GM19467 (cell line): ENCODE results near the gene LRRC38.
"Not testable (repeated sequence)": the region's sequence is repeated elsewhere in the genome, so short reads cannot be mapped to it uniquely, and the experiment has no call there.

ENCODE experiments used
- ATAC-seq: cut with Tn5 transposase; IDR thresholded peaks from one replicate; pipeline ENCODE4 v1.9.1; 2021; ENCODE audit warnings: mild to moderate bottlenecking, moderate library complexity; ENCODE audit not compliant: unreplicated experiment

Gene LRRC38

DNA sequence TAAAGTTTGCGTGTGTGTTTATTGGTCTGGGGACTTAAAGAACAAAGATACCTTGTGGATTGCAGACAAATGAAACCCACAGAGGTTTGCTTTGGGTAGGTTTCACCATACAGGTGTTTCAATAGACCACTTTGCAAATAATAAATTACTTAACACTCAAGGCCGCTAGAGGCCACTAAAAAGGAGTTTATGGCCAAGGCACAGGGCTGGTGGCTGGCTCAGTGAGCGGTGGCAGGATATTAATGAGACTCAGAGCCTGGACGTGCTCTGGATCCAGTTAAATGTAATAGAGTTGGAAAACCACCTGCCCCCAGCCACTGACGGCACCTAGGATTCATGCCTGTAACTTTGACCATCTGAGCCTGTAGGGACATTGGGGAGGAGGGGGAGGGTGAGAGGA lies 44.5 kb downstream of the LRRC38 start:
- no peak for ATAC-seq

DNA sequence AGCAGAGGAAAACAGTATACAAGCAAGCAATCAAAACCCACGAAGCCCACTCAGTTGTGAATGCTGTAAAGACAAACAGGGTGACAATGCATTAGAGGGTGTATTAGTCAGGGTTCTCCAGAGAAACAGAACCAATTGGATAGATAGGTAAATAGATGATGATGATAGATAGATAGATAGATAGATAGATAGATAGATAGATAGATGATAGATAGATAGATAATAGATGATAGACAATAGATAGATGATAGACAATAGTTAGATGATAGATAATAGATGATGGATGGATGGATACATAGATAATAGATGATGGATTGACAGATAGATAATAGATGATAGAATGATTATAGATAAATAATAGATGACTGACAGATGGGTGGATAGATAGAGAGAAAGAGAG lies 48.3 kb downstream of the LRRC38 start:
- ATAC-seq = no peak

DNA sequence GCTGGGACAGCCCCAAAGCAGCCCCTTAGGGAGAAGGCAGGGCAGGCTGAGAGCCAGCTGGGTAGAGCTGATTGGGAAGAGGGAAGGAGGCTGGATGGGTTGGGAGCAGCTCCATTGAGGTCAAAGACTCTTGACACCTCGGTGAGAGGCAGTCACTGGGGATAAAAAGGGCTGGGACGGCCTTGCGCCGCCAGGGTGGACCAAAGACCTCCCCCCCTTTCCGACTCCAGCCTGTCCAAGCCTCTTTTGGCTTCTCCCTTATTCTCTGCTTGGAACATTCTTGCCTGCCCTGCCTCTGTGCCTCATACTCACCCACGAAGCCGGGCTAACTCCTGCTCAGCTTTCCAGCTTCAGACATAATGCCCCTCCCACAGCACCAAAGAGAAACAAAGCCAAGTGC lies 51.1 kb downstream of the LRRC38 start:
- ATAC-seq = no peak

DNA sequence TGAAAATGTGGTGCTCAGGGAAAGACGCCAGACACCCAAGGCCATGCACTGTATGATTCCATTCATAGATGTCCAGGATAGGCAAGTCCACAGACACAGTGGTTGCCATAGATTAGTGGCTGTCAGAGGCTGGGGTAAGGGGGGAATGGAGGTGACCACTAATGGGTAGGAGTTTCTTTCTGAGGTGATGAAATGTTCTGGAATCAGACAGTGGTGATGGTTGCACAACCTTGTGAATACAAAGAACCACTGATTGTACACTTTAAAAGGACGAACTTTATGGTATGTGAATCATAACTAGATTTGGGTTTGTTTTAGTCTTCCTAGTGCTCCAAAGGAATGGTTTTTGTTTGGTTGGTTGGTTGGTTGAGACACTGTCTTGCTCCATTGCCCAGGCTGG lies 51.8 kb downstream of the LRRC38 start:
- ATAC-seq = no peak

DNA sequence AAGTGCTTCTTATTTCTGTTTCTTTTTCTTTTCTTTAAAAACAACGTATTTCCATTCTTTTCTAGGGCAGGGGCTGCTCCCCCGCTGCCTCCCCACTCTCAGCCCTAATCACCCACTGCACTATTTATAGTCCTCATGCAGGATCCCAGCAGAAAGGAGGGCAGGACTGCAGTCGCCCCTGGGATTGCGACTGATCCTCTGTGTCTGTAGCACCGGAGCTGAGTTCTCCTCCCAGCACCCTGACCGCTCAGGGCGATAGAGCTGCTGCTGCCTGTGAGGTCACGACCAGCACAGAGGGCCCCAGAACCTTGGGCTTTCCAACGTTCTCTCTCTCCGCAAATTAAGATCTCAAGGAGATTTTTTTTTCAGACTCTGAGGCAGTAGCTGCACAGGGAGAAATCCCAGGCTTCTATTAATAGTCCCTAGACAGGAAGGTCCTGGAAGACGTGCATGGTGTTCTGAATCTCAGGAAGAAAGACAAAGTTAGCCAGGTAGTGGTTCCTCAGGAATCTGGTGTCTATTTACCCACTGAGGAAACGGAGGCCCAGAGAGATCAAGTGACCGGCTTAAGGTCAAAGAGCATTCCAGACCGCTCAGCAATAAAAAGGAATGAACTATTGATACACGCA lies 56.8 kb downstream of the LRRC38 start:
- no peak for ATAC-seq

DNA sequence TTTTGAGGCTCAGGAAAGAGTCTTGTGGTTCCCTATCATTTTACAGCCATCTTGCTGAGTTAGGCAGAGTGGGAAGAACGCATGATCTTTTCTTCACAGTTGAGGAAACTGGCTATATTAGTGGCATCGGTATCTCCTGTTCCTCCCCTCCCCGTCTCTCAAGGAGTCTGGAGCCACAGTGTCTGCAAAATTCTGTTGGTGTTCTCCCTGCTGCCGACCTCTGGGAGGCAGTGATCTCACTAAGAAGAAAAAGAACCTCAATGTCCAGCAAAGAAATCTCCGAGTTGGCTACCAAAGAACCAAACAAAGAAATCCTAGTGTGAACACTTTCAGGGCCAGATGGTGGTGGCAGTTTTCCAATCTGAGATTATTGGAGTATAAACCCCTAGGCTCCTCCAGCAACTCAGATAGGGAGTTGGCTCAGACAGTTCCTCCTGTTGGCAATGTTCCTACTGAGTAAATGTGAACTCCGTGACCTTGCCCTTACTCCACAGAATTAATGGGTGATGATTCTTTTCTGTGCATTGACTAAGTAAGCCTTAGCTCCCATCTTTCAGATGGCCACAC lies 62.3 kb downstream of the LRRC38 start:
- no peak for ATAC-seq

DNA sequence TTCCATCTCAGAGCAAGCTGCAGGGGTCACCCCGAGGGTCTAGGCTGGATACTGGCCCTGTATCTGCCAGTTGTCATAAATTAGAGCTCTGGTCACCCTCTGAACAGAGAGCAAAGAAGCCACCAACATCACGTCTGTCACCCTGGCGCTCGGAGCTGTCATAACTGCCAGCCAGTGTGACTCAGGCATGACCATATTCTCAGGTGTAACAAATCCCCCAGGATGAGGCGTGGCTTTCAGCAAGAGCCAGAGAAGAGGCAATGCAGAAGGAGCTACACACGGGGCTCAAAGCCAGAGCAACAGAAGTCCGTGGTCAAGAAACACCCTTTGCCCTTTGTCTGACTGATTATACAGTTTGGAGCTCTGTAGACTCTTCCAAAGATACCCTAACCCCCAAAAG lies 63.6 kb downstream of the LRRC38 start:
- no peak for ATAC-seq

DNA sequence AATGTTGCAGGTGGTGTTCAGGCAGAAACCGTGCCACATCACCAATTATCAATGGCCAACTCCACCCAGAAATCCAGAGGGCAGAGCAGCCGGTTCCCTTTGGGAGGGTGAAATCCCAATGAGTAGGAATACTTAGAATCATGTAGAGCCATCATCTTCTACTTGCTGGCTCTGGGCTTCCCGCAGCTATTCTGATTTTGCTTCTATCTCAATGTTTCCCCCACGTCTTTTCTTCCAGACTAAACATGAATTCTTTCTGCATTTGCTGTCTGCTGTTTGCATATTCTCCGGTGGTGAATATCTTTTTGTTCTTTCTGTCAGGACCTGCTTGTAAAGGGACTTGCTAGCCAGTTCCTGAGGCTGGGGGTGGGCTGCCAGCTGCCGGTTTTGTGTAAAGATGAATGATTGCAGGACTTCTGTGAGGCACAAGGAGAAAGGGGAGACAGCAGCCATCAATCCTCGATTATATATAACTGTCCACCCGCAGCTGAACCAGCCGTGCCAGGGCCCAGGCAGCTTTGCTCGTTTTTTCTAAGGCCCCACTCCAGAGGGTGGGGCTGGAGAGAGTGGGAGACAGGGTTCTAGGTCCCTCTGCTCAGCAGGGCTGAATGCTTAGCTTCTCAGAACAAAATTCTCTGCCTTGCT lies 70.3 kb downstream of the LRRC38 start:
- ATAC-seq = no peak

DNA sequence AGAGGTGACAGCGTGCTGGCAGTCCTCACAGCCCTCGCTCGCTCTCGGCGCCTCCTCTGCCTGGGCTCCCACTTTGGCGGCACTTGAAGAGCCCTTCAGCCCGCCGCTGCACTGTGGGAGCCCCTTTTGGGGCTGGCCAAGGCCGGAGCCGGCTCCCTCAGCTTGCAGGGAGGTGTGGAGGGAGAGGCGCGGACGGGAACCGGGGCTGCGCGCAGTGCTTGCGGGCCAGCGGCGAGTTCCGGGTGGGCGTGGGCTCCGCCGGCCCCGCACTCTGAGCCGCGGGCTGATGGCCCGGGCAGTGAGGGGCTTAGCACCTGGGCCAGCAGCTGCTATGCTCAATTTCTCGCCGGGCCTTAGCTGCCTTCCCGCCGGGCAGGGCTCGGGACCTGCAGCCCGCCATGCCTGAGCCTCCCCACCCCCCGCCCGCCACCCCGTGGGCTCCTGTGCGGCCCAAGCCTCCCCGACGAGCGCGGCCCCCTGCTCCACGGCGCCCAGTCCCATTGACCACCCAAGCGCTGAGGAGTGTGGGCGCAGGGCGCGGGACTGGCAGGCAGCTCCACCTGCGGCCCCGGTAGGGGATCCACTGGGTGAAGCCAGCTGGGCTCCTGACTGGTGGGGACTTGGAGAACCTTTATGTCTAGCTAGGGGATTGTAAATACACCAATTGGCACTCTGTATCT lies 74.6 kb downstream of the LRRC38 start:
- not testable (repeated sequence) for ATAC-seq

DNA sequence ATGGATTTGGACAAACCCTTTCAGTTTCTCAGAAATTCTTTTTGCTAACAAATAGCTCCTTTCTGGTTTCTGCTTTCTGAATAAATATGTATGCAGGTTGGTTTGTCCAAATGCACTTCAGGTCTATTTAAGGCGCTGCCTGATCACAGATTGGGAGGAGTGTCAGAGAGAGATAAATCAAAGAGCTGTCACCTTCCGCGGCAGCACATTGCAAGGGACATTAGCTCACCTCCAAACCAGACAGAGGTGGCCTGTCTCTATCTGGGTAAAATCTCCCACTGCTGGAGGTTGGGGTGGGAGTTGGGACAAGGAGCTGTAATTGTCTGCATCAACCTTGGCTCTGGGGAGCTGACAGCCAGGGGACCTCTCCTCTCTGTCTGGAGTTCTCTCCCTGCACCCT lies 78.3 kb downstream of the LRRC38 start:
- no peak for ATAC-seq

DNA sequence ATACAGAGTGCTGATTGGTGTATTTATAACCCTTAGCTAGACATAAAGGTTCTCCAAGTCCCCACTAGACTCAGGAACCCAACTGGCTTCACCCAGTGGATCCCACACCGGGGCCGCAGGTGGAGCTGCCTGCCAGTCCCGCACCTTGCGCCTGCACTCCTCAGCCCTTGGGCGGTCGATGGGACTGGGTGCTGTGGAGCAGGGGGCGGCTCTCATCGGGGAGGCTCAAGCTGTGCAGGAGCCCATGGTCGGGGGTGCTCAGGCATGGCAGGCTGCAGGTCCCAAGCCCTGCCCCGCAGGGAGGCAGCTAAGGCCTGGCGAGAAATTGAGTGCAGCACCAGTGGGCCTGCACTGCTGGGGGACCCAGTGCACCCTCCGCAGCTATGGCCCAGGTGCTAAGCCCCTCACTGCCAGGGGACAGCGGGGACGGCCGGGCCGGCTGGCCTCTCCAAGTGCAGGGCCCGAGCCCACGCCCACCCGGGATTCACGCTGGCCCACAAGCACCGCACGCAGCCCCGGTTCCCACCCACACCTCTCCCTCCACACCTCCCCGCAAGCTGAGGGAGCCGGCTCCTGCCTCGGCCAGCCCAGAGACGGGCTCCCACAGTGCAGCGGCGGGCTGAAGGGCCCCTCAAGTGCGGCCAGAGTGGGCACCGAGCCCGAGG lies 80.0 kb downstream of the LRRC38 start:
- not testable (repeated sequence) for ATAC-seq

DNA sequence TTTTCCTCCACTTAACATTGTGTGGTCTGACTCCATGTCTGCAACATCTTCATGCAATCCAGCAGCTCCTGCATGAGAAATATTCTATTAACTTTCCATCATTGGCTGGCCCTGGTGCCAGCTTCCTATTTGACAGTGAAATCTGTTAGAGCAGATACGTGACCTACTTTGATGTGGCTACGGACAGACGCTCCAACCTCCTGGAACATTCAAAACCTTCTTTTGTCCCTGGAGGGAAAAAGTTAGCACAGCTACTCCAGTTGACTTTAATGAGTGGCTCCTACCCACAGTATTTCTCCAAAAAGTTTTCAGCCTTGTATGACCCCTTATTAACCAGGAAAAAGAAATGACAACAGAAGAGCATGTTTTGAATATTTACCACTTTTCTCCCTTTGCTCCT lies 81.6 kb downstream of the LRRC38 start:
- no peak for ATAC-seq

DNA sequence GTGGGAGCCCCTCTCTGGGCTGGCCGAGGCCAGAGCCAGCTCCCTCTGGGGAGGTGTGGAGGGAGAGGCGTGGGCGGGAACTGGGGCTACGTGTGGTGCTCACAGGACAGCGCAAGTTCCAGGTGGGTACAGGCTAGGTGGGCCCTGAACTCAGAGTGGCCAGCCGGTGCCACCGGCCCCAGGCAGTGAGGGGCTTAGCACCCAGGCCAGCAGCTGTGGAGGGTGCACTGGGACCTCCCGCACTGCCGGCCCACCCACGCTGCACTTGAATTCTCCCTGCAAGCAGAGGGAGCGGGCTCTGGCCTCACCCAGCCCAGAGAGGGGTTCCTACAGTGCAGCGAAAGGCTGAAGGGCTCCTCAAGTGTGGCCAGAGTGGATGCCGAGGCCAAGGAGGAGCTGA lies 83.3 kb downstream of the LRRC38 start:
- no peak for ATAC-seq
